ENCODE data around the gene ZNF254. TPM values are rescaled to one million over a fixed set of nuclear protein-coding genes. Genes with fewer than 3 reads are reported as not detected.

ZNF254 gene
- total and polyA plus RNA-seq, 9 of the 15 experiments (the other 6 are each of a cell fraction or from before 2014, with no cell fraction given): 10.7 to 22.1 (median 14.2) TPM

- CTCF ChIA-PET (ENCODE audit: low intra/inter-chr PET ratio): no interaction called here
- H3K9me1 ChIP-seq (ENCODE audit: control insufficient read depth, insufficient read depth, low read length): no peaks in the 10 kb centered on the region
- H3K9me3 ChIP-seq (replicated peaks; ENCODE audit: control insufficient read depth, insufficient read depth, low read depth, low read length): no peaks in the 10 kb centered on the region; the same call in 1 of the 2 replicates
- H3K4me2 ChIP-seq (ENCODE audit: insufficient read depth, low read length): no peak overlapping the region
- 20% methylated on average over 2 of the region's 2 CpGs for WGBS (ENCODE audit: insufficient coverage, low coverage, missing lambda C conversion rate)
- no peak for ATAC-seq
- intact Hi-C loops (cut with micrococcal nuclease) (no loop called here), in situ Hi-C loops (cut with MboI) (no loop called here)
- no TSS peak for BruUV-seq (replicated peaks)
- DNase-seq (ENCODE audit: extremely low read depth in 1 of 4, low spot score in 3 of 4): no peak
- no peaks in the 10 kb centered on the region for H4K20me1 ChIP-seq (replicated peaks; ENCODE audit: control insufficient read depth, insufficient read depth, low read length)
- FAIRE-seq: no peak
- no peak overlapping the region for H3K27ac ChIP-seq (ENCODE audit: extremely low read depth, low read depth, low read length)
- no peaks in the 10 kb centered on the region for H3K4me1 ChIP-seq (replicated peaks in 1 of 2; ENCODE audit: control insufficient read depth in 2 of 2, insufficient read depth in 2 of 2, low read length in 2 of 2)
- H3K4me3 ChIP-seq: no peak overlapping the region
- H3K27me3 ChIP-seq (ENCODE audit: control insufficient read depth in 2 of 2, insufficient read depth in 2 of 2, low read length in 2 of 2): no peaks in the 10 kb centered on the region
- no peak overlapping the region for H3K9ac ChIP-seq (ENCODE audit: insufficient read depth in 1 of 2, low read depth in 2 of 2, low read length in 2 of 2)
- TF ChIP-seq SREBF2 (CRISPR knock-in tag; IDR thresholded peaks at IDR 0.05) (no peak), ZNF589 (CRISPR knock-in tag; IDR thresholded peaks at IDR 0.05; ENCODE audit: low read depth) (no peak), ZC3H8 (IDR thresholded peaks at IDR 0.05) (no peak), NONO (IDR thresholded peaks at IDR 0.05; ENCODE audit: low read depth in 2 of 2, low read length in 1 of 2) (no peak), PHF21A (IDR thresholded peaks at IDR 0.05; ENCODE audit: borderline replicate concordance, low read depth) (no peak), UBTF (IDR thresholded peaks at IDR 0.05; ENCODE audit: borderline replicate concordance in 1 of 2, low read depth in 2 of 2, low read length in 2 of 2) (no peak), PREB (CRISPR knock-in tag; IDR thresholded peaks at IDR 0.05) (no peak), ZNF263 (CRISPR knock-in tag; IDR thresholded peaks at IDR 0.05; ENCODE audit: borderline replicate concordance) (no peak), CREM (IDR thresholded peaks at IDR 0.05; ENCODE audit: low read depth) (no peak), ZKSCAN3 (CRISPR knock-in tag; IDR thresholded peaks at IDR 0.05) (no peak), ETS2 (tag; IDR thresholded peaks at IDR 0.05; ENCODE audit: borderline replicate concordance, poor library complexity, severe bottlenecking) (no peak), ZNF449 (CRISPR knock-in tag; IDR thresholded peaks at IDR 0.05) (no peak), CHD2 (IDR thresholded peaks at IDR 0.05; ENCODE audit: low read depth, low read length) (no peak), ZNF79 (CRISPR knock-in tag; IDR thresholded peaks at IDR 0.05; ENCODE audit: low read depth) (no peak), FOXJ3 (CRISPR knock-in tag; IDR thresholded peaks at IDR 0.05) (no peak)
- H3K79me2 ChIP-seq (ENCODE audit: control insufficient read depth, insufficient read depth, low read length): no peaks in the 10 kb centered on the region
- no peak overlapping the region for H2AFZ ChIP-seq (ENCODE audit: low read depth, low read length)
- POLR2A ChIA-PET: interaction anchor here (0.5 kb wide), 1 partner anchor 9 kb away, joined by 3 read pairs; no protein-coding TSS in a partner anchor
- H3K36me3 ChIP-seq (ENCODE audit: control insufficient read depth, insufficient read depth, low read length): peaks cover 15% of the 10 kb centered on the region; the same call in 2 of the 3 replicates
Measured at GRCh38 chr19:24071078-24071477, 15.9 kb upstream of the ZNF254 start.

Data from K562 (cell line).